HG03135 (cell line): ENCODE results near the gene PIGW.

Source experiments
- ATAC-seq: cut with Tn5 transposase; IDR thresholded peaks from one replicate; pipeline ENCODE4 v1.9.1; 2021; ENCODE audit warnings: mild to moderate bottlenecking, moderate library complexity; ENCODE audit not compliant: unreplicated experiment

PIGW gene

GRCh38 chr17:36534840-36535668 is at the start of gene PIGW, which contains the start of gene MYO19:
Gene PIGW, plus strand, starts transcription at chr17:36534987. Its CDS starts 2,115 bp downstream, at chr17:36537102.
Gene MYO19, minus strand, starts transcription at chr17:36534868. Its CDS starts 2,330 bp downstream, at chr17:36532538.
- peak; percentile 70 for ATAC-seq

- no peak for ATAC-seq
Observed at GRCh38 chr17:36485027-36485426, 49.8 kb upstream of the PIGW start.

GRCh38 chr17:36485805-36486203 is 49.0 kb upstream of the PIGW start:
- no peak for ATAC-seq

GRCh38 chr17:36486204-36487194 is 48.3 kb upstream of the PIGW start, which contains the start of gene ZNHIT3:
Gene ZNHIT3, plus strand, starts transcription at chr17:36486681. Its CDS starts 19 bp downstream, at chr17:36486700.
- ATAC-seq = peak; percentile 83

GRCh38 chr17:36493956-36494355 is 40.8 kb upstream of the PIGW start:
- ATAC-seq = no peak

GRCh38 chr17:36494674-36495073 is 40.1 kb upstream of the PIGW start:
- ATAC-seq = no peak

GRCh38 chr17:36495076-36495578 is 39.7 kb upstream of the PIGW start:
- ATAC-seq = no peak

GRCh38 chr17:36496018-36496789 is 38.6 kb upstream of the PIGW start:
- no peak for ATAC-seq

- ATAC-seq = no peak
Observed at GRCh38 chr17:36498155-36498554, 36.6 kb upstream of the PIGW start.

GRCh38 chr17:36498560-36499300 is 36.1 kb upstream of the PIGW start:
- ATAC-seq = no peak

GRCh38 chr17:36500745-36501225 is 34.0 kb upstream of the PIGW start:
- no peak for ATAC-seq

GRCh38 chr17:36501351-36501750 is 33.4 kb upstream of the PIGW start:
- ATAC-seq = no peak

- no peak for ATAC-seq
Observed at GRCh38 chr17:36501963-36502362, 32.8 kb upstream of the PIGW start.

GRCh38 chr17:36503456-36504155 is 31.2 kb upstream of the PIGW start:
- no peak for ATAC-seq

GRCh38 chr17:36504156-36504545 is 30.6 kb upstream of the PIGW start:
- no peak for ATAC-seq

GRCh38 chr17:36505171-36505570 is 29.6 kb upstream of the PIGW start:
- no peak for ATAC-seq

GRCh38 chr17:36506249-36506826 is 28.4 kb upstream of the PIGW start:
- no peak for ATAC-seq

- no peak for ATAC-seq
Observed at GRCh38 chr17:36506831-36507230, 28.0 kb upstream of the PIGW start.

- no peak for ATAC-seq
Observed at GRCh38 chr17:36507266-36507665, 27.5 kb upstream of the PIGW start.
